ENCODE results near the gene GAK. TPM values are rescaled to one million over a fixed set of nuclear protein-coding genes. Genes with fewer than 3 reads are reported as not detected.
A peak's percentile ranks its signal among the peaks of the same experiment; 100 is the strongest.

Gene GAK
- total RNA-seq, 1 donor from 2014 or later: 116 TPM

- no peaks in the 10 kb centered on the region for H3K27me3 Mint-ChIP-seq
- H3K4me1 Mint-ChIP-seq (ENCODE audit: low read depth): no peaks in the 10 kb centered on the region
- no peak for DNase-seq (ENCODE audit: low spot score, unreplicated experiment)
- no peak overlapping the region for H3K4me3 Mint-ChIP-seq (ENCODE audit: low read depth)
- TF ChIP-seq, protein P1, sequence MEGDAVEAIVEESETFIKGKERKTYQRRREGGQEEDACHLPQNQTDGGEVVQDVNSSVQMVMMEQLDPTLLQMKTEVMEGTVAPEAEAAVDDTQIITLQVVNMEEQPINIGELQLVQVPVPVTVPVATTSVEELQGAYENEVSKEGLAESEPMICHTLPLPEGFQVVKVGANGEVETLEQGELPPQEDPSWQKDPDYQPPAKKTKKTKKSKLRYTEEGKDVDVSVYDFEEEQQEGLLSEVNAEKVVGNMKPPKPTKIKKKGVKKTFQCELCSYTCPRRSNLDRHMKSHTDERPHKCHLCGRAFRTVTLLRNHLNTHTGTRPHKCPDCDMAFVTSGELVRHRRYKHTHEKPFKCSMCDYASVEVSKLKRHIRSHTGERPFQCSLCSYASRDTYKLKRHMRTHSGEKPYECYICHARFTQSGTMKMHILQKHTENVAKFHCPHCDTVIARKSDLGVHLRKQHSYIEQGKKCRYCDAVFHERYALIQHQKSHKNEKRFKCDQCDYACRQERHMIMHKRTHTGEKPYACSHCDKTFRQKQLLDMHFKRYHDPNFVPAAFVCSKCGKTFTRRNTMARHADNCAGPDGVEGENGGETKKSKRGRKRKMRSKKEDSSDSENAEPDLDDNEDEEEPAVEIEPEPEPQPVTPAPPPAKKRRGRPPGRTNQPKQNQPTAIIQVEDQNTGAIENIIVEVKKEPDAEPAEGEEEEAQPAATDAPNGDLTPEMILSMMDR (IDR thresholded peaks at IDR 0.05; ENCODE audit: unreplicated experiment): no peak
- H3K9me3 Mint-ChIP-seq (ENCODE audit: low read depth): no peaks in the 10 kb centered on the region
- peaks cover 13% of the 10 kb centered on the region for H3K36me3 Mint-ChIP-seq (ENCODE audit: insufficient read depth)
- H3K27ac Mint-ChIP-seq: no peak overlapping the region
These were observed 50.4 kb downstream of the GAK start for GRCh38 chr4:881709-882108.

DNA sequence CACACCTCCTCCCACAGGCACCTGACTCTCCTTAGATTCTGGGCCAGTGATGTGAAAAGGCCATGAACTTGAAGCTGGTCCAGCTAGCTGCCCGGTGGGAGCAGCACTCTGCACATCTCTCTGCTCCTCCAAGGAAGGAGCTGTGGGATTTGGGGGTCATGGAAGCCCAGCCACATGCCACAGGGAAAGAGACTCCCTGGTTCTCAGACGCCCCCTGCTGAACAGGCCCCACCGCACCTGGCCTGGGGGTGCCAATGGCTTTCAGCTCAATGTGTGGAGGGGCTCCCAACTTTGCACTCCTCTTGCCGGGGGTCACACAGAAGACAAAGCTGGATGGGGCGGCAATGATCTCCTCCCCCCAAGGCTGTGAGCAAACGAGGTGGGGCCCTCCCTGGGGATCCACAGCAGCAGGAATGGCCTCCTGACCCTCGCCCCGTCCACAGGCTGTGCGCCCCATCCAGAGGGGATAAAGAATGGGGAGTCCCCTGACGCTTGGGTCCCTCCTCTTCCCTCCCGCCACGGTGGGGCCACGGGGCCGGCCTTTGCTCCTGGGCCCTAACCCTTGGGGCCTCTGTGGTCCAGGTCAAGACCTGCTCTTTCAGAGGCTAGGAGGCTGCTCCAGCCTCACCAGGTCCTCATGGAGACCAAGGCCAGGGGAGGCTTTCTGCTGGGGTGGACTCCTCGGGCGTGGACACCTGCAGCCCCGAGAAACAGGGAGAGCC is 51.3 kb downstream of the GAK start:
- Mint-ChIP-seq H3K4me3 (ENCODE audit: low read depth) (no peak overlapping the region), H3K36me3 (ENCODE audit: insufficient read depth) (peaks cover 10% of the 10 kb centered on the region), H3K27ac (no peak overlapping the region), H3K27me3 (no peaks in the 10 kb centered on the region), H3K4me1 (ENCODE audit: low read depth) (no peaks in the 10 kb centered on the region), H3K9me3 (ENCODE audit: low read depth) (no peaks in the 10 kb centered on the region)
- TF ChIP-seq, protein P1 (IDR thresholded peaks at IDR 0.05; ENCODE audit: unreplicated experiment): no peak
- DNase-seq (ENCODE audit: low spot score, unreplicated experiment): no peak

- Mint-ChIP-seq H3K9me3 (ENCODE audit: low read depth) (no peaks in the 10 kb centered on the region), H3K4me1 (ENCODE audit: low read depth) (no peaks in the 10 kb centered on the region), H3K27ac (peak overlapping the region; percentile 26), H3K4me3 (ENCODE audit: low read depth) (no peak overlapping the region), H3K27me3 (no peaks in the 10 kb centered on the region), H3K36me3 (ENCODE audit: insufficient read depth) (peaks cover 12% of the 10 kb centered on the region)
- no peak for DNase-seq (ENCODE audit: low spot score, unreplicated experiment)
- TF ChIP-seq, protein P1 (IDR thresholded peaks at IDR 0.05; ENCODE audit: unreplicated experiment): no peak
These were observed 52.4 kb downstream of the GAK start for GRCh38 chr4:879729-880077.

DNA sequence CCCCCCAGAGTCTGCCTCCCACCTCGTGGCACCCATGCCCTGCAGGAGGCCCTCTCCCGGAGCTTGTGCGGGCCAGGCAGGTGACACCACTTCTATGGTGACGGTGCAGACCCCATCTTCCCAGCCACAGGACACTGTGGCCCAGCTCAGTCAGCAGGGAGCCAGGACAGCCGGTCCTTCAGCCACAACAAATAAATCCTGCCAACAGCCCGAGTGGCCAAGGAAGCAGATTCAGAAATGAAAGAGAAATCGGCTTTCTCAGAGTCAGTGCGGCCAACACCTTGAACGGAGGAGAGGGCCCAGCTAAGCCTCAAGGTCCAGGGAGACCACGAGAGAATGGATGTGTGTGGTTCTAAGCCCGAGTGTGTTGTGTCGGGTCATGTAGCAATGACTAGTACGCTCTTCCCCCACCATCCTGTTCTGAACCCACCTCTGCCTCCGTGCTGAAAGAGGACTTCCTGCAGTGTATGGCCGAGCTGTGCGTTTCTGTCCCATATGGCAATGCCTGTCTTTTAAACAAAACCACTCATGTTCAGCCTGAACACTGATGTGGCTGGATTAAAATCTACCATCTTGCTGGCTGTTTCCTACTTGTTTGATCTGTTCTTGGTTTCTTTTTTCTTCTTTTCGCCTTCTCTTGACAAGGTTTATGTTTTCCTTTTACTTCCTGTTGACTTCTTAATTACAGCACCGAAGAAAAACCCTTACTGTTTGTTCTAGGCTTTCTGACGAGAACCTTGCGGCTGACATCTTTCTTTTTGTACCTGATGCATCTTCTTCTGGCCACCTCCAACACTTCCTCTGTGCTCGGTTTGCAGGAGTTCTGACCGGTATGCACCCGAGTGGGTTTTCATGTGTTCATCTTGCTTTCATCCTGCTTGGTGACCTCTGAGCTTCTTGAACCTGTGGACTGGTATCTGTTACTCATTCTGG is 53.1 kb downstream of the GAK start:
- no peaks in the 10 kb centered on the region for H3K9me3 Mint-ChIP-seq (ENCODE audit: low read depth)
- DNase-seq (ENCODE audit: low spot score, unreplicated experiment): no peak
- TF ChIP-seq, protein P1 (IDR thresholded peaks at IDR 0.05; ENCODE audit: unreplicated experiment): no peak
- peaks cover 14% of the 10 kb centered on the region for H3K36me3 Mint-ChIP-seq (ENCODE audit: insufficient read depth)
- H3K4me3 Mint-ChIP-seq (ENCODE audit: low read depth): no peak overlapping the region
- H3K27ac Mint-ChIP-seq: no peak overlapping the region
- H3K4me1 Mint-ChIP-seq (ENCODE audit: low read depth): no peaks in the 10 kb centered on the region
- H3K27me3 Mint-ChIP-seq: no peaks in the 10 kb centered on the region

DNA sequence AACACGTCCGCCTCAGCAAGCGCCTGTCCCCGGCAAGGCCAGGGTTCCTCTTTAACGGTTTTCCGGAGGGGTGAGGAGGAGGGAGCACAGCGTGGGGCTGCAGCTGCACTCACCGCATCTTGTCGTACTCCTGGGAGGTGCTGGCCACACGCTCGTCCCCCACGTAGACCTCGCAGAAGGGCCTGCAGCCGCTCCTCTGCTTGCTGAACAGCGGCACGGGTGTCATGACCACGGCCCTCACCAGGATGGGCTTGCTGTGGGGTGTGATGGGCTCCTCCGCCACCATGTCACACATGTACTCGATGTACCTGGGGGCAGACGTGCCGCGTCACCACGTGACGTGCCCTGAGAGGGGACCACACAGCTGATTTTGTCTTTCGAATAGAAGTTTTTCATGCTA is 54.6 kb downstream of the GAK start:
- Mint-ChIP-seq H3K27me3 (no peaks in the 10 kb centered on the region), H3K36me3 (ENCODE audit: insufficient read depth) (peaks cover 14% of the 10 kb centered on the region), H3K27ac (no peak overlapping the region), H3K4me3 (ENCODE audit: low read depth) (no peak overlapping the region), H3K4me1 (ENCODE audit: low read depth) (no peaks in the 10 kb centered on the region), H3K9me3 (ENCODE audit: low read depth) (no peaks in the 10 kb centered on the region)
- no peak for DNase-seq (ENCODE audit: low spot score, unreplicated experiment)
- TF ChIP-seq, protein P1 (IDR thresholded peaks at IDR 0.05; ENCODE audit: unreplicated experiment): no peak

All from progenitor cell of endocrine pancreas (in vitro differentiated cells).